ENCODE results near the gene FADS2. TPM values are rescaled to one million over a fixed set of nuclear protein-coding genes. Genes with fewer than 3 reads are reported as not detected.

Gene FADS2
- total RNA-seq, 1 donor from 2014 or later = 43.3 TPM

DNA sequence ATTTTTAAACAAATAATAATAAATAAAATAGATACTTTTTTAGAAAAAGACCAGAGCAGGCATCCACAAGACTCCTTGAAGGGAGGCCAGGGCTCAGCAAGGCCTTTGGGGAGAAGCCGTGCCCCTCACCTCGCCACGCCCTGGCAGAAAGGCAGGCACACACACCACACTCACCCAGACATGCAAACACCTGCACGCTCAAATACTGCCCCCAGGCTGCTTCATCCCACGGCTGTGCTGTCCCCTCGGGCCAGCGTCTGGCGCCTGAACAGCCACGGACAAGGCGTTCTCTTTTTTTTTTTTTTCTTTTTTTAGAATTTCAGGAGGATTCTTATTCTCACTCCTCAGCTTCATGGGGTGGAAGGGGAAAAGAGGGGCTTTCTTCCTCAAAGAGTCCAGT lies 61.7 kb downstream of the FADS2 start:
- no peak for ATAC-seq

DNA sequence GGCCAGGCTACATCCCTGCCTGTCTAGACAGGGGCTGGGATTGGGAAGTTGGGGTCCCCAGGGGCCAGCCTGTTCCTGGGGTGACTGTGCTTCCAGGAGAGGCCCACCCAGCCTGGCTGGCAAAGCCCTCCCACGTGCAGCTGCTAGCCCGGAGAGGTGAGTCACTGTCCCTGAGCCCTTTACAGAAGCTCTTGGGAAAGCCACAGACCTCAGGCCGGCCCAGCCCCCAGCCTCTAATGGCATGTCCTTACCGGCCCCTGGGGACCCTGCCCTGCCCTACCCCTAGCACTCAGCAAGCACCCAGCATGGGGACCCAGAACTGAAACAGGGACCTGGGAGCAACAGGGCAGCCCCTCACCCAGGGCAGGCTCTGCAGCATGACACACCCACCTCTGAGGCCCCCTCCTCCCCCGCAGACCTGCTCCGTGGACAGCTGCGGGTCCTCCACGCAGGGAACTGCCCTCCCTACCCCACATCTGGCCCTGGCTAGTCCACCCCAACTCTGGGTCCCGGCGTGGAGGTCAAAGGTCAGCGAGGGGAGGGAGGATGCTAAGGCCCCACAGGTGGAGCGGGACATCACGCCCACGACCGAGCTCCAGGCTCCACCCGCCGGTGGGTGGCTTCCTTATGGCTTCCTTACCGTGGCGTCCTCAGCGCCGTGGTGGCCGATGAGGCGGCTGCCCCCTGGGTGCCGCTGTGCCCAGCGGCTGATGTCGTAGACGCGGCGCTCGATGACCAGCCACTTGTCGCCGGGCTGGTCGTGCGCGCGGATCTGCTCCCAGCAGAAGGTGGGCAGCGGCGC lies 62.6 kb downstream of the FADS2 start:
- peak; percentile 10 for ATAC-seq

DNA sequence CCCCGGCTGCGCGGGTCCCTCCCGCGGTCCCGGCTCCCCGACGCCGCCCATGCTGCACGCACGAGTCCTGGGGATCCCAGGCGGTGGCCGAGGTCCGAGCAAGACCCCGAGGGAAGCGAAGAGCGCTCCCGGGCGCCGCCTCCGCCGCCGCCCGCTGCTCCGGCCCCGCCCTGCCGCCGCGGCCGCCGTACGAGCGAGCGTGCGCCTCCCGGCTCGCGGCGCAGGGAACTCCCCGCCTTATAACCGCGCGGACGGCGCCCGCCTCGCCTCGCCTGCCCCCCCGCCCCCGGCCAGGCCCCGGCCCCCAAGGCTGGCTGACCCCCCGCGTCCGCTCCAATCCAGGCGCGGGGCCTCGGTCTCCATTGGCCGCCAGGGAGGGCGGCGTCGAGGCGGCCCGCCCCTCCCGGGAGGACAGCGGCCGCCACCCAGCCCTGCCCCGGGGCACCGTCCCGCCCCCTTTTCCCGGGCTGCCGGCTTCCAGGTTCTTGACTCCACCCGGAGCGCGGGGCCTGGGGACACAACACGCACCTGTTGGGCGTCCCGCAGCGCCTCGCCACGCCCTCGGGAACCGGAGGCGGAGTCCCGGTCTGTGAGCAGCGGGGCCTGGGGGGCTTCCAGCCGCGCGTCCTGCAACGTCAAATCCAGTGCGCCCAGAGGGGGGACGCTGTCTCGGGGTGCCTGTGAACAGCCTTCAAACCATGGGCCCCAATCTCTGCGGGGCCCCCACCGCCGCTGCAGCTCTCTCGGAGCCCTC lies 63.4 kb downstream of the FADS2 start, which contains the start of gene FADS3:
Gene FADS3 (minus strand): TSS at position 215 of the 754 bp plus-strand sequence. CDS start 164 bp downstream, at position 51.
- ATAC-seq = peak; percentile 79

DNA sequence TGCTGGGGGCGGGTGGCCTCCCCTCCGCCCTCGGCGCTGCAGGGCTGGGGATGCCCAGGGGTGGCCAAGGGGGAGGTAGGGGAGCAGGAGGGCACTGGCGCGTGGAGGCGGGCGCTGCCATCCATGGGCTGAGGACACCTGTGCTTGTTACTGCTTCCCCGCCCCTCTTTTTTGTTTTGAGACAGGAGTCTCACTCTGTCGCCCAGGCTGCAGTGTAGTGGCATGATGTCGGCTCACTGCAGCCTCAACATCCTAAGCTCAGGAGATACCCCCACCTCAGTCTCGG lies 63.9 kb downstream of the FADS2 start:
- ATAC-seq = peak; percentile 39

DNA sequence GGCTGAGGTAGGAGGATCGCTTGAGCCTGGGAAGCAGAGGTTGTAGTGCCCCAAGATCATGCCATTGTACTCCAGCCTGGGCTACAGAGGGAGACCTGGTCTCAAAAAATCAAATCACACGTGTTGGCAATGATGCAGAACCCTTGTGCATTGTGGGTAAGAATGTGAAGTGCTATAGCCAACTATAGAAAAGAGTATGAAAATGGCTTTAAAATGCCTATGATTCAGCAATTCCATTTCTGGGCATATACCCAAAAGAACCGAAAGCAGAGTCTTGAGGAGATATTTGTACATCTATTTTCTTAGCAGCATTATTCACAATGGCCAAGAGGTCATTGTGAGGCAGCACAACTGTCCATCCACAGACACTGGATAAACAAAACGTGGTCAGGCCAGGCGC lies 65.9 kb downstream of the FADS2 start:
- no peak for ATAC-seq

DNA sequence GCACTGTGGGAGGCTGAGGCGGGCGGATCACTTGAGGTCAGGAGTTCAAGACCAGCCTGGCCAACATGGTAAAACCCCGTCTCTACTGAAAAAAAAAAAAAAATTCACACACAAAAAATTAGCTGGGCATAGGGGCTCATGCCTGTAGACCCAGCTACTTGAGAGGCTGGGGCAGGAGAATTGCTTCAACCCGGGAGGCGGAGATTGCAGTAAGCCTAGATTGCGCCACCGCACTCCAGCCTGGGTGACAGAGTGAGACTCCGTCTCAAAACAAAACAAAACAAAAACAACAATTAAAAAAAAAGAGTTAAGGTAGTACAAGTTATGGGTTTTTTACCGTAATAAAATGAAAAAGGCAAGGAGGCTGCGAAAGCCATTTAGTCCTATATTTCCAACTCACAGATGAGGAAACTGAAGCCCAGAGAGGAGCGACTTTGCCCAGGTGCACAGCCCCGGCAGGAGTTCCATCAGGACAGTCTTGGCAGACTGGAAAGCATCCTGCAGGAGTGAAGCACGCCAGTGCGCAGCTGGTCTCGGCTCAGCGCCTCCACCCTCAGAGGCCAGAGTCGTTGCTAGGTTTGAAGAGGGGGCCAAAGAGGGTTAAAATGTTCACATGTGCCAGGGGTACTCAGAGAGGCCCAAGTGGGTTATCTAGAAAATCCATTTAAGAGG lies 67.1 kb downstream of the FADS2 start:
- no peak for ATAC-seq

DNA sequence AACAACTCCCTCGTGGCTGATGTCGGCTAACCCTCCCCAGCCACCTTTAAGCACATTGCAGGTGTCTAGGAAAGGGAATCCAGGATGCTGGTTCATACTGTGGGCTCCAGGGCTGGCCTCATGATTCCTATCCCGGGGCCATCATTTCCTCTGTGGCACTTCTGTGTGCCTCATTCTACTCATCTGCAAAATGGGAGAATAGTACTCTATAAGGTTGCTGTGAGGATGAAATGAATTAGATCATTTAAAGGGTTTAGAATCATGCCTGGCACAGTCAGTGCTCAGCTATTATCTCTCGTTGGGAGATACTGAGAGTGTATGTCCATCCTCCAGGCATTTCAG lies 67.6 kb downstream of the FADS2 start:
- ATAC-seq = no peak

DNA sequence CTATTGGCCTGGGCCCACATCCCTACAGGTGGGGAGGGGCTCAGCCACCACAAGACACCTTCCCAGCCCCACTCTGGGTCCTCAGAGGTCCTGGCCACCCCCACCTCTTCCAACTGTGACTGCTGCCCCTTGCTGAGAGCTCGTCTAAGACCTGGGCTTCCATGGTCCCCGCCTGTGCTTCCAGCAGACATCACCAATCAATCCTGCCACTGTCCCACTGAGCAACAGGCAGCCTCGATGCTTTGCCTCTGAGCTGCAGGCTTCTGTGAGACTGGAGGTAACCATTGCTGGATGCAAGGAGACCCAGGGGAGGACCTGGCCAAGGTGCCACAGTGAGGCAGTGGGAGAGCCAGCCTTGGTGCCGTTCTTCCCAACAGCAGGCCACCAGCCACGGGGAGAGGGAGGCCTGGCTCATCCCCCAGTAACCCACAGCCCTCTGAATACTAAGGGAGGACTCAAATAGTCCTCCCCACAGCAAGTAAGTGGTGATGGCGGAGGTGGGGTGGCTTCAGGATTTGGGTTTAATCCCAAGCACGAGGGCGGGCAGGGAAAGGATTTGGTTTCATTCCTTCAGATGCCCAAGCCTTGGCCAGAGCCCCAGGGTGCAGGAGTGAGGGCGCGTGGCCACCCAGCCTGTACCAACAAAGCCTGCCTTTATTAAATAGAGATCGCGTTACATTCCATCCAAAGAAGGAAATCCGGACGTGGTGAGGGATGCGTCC lies 68.7 kb downstream of the FADS2 start:
- ATAC-seq = no peak

DNA sequence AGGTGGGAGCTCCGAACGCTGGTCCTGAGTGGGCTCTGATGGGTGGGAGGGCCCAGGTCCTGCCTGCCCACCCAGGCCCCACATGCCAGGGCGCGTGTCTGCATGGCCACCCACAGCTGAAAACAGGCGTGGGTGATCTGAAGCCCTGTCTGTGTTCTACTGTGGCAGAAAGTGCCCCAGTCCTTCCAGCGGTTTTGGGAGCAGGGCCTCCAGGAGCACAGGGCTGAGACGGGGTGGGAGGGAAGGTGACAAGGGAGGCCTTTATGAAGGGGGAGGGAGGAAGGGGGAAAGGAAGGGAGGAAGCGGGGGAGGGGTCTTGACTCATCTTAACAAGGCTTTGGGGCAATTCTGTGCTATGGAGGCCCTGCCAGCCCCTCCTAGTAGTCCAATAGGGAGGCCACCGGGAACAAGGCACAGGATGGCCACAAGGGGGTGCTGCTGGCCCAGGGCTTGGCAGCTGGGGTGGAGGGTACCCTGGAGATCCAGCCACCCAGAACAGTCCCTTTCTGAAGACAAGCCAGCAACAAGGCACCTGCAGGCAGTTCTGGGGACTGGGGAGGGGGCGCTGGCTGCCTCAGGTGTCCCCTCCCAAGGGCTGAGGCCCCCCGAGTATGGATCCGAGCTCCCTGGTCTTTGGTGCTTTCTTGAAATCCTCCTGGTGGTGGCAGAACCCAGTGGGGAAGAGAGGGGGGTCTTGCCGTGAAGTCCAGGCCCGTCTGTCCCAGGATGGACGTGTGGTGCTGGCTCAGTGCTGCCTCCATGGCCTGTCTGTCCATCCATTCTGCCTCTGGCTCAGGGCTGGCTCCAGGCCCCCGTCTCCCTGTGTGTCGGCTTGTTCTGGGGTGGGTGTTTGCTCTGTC lies 69.5 kb downstream of the FADS2 start:
- peak; percentile 54 for ATAC-seq

DNA sequence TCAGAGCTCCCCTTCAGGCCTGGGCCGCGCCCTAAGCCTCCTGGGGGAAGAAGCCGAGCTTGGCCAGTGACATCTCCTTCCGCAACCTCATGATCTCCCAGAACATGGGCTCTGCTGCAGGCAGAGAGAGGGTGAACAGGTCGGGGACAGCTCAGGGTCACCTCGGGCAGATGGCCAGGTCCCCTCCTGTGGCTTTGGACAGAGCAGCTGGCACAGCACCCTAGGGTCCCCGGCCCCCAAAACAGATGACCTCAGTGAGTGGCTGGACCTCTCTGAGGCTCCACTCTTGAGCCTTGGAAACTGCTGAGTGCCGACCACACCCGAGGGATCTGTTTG lies 70.1 kb downstream of the FADS2 start:
- no peak for ATAC-seq

DNA sequence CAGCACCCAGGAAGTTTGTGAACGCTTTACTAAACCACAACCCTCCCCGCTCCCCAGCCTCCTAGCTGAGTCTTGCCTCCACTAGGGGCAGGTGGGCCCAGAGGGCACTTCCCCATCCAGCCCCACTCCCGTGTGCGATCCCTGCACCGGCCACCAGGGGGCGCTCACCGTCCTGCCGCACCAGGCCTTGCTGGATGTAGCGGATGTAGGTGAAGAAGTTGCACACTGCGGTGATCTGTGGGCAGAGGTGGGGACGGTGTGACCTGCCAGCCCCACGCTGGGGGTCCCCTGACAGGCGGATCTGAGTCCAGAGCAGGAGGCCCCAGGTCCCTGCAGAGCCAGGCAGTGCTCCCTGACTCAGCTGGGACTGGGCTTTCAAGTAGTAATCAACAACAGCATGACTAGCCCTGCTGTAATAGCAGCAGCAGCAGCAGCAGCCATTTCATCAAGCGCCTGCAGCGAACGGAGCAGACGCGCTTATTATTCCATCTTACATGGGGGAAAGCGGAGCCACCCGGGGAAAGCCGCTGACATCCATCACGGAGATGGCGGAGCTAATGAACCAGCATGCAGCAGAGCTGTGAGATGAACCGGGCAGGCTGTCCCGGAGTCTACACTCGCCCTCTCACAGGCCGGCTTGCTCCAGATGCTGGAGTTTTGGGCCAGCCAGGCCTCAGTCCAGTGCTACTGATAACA lies 71.2 kb downstream of the FADS2 start:
- peak; percentile 85 for ATAC-seq

DNA sequence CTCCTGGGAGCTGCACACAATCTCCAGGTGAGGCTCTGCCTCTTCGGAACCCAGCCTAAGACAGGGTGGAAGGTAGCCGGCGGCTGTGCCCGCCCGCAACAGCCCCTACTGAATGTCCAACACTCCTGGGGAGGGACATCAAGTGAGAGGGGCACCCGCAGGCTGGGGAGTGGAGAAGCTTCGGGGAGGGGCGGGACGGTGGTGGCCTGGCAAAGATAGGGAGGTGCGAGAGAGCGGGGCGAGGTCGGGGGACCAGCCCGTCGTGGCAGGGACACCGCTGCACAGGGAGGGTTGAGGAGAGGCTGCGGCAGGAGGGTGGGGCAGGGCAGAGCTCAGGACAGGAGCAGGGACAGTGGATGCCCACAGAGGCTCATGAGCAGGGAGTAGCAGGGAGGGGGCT lies 72.2 kb downstream of the FADS2 start:
- no peak for ATAC-seq

DNA sequence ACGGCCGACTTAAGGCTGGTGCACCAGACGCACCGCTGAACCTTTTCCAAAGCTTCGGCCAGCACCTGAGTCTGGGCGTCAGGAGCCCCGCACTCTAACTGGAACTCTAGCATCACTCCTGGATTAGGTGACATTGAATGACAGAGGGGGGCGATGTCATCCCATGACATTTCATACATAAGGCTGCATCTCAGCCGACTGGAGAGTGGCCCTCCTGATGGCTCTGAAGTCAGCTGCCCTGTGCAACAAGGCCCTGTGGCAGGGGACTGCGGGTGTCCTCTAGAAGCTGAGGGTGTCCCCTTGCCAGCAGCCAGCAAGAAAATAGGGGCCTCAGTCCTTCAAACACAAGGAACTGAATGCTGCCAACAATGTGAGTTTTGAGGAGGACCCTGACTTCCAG lies 73.3 kb downstream of the FADS2 start:
- no peak for ATAC-seq

DNA sequence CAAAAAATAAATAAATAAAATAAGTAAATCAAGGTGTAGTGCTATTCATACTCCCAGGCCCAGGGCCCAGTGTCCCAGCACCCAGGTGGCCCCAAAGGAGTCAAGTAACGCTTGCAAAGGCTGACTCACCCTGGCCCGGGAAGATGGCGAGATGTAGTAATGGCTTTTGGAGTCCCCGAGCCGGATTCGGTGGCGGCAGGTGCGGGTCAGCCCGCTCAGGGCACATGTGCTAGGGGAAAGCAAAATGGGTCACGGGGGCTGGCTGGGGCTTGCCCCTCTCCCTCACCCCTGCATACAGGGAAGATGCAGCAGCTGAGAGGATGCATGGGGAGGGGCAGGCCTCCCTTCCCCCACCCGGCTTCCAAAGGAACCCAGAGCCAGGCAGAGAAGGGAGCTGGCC lies 74.2 kb downstream of the FADS2 start:
- no peak for ATAC-seq

DNA sequence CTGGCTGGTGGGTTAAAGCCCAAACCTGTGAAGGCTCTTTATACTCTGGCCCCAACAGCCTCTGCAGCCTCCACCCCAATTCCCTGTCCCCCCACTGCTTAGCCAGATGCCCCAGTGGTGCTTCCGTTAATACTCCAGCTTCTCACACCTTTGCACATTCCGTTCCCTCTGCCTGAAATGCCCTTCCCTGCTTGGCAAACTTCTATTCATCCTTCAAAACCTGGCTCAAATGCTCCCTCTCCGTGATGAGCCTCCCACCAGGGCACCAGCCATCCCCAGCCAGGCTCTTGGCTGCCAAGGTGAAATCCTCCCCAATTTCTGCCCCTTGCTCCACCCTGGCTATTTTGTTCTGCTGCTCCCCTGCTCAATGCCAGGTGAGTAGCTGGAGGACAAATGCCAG lies 75.7 kb downstream of the FADS2 start:
- no peak for ATAC-seq

DNA sequence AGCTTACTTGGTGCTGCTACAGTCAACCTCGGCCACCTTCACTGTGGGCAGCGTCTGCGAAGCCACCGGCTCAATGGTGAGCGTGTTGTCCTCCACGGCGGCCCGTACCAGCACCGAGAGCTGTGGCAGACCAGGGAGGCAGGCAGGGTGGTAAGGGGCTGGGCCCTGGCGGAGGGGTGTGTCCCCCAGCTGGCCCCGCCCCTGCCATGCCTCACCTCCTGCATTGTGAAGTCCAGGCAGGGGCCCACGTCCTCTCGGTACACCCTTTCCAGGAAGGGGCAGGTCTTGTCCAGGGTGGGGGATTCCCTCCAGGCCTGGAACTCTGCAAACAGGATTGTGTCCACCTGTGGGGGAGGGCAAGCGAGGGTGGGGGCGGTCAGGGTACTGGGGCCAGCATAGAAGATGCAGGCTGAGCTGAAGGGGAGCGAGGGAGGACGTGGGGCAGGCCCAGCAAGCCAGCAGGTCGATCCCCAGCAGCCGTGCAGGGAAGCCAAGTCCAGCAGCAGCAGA lies 76.5 kb downstream of the FADS2 start:
- peak; percentile 19 for ATAC-seq

DNA sequence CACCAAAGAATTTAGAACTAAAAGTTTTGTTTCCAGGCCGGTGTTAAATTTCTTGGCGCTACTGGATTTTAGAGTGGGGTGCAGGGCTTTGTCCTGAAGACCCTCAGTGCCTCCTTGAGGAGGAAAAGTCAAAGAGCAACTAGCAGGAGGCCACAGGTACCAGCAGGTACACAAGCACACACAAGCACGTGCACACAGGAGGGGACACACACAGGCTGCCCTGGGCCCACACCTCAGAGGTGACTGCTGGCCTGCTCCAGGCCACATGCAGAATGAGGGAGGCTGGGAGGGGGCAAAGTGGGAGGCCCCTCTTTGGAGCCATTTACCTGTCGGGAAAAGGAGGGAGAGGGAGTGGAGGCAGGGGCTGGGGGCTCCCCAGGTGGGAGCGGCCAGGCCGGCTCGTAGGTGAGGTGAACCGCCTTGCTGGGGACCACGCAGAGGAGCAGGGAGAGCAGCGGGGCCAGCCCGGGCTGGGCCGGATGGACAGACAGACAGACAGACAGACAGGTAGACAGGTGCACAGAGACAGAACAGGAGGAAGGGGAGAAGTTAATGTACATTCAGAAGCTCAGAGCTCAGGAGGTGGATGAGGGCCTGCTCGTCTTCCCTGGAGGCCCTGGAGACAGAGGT lies 77.1 kb downstream of the FADS2 start:
- ATAC-seq = no peak

DNA sequence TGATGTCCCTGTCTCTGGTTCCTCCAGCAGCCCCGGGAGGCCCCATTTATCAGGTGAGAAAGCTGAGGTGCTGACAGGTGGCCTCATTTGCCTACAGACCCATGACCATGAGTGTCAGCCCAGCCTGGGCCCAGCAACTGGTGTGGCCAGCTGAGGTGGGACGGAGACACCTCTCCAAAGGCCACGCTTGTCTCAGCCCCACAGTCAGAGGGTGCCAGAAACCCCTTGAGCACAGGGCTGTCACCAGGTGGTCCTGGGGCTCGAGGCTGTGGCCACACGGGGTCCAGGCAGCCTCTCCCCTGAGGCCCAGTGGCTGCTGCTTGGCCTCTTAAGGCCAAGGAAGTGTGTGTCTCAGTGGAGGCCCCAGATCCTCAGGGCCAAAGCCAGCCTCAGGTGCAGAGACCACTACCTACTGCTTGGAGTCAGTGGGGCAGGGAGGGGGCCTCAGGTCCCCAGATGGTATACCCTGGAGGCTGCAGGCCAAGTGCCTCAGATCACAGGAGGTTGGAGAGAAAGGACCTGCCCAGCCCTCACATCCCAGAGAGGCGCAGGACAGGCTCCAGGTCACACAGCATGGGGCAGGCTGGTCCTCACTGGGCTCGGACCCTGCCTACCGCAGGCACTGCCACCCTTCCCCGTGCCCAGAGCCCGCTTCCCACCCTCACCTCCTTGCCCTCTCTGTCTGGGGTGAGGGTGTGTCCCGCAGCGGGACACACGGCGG lies 77.9 kb downstream of the FADS2 start:
- no peak for ATAC-seq

DNA sequence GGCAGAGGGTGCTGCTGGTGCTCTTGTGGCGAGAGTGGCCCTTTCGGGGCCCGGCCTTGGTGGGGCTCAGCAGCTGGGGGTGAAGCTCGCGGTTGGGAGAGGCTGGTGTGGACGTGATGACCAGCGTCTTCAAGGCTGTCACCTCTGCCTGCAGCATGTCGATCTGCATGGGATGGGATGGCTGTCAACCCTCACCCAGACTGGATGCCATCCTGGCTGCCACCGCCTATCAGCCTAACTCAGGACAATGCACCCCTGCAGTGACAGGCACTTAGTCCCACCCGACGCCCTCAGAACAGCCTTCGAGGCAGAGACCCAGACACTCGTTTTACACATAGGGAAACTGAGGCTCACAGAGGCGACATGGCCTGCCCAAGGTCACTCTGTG lies 78.4 kb downstream of the FADS2 start:
- no peak for ATAC-seq

DNA sequence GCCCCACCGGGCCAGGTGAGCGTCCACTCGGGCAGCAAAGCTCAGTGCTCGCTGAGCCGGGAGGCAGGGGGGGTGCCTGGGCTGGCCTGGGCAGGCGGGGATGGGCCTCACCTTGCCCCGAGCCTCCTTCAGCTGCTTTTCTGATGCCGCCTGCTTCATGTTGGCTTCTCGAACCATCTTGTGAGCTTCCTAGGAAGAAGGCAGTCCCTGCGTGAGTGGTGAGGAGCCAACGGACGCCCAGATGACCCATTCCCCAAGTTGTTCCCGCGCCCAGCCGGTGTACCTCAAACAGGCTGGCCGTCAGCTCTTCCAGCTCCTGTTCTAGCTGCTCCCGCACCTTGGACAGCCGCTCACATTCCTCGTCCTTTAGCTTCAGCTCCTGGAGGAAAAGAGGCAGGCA lies 79.2 kb downstream of the FADS2 start:
- ATAC-seq = no peak
